ENCODE results near the gene PDE3A. TPM values are rescaled to one million over a fixed set of nuclear protein-coding genes. Genes with fewer than 3 reads are reported as not detected.
A peak's percentile ranks its signal among the peaks of the same experiment; 100 is the strongest.

The PDE3A gene
- total and polyA plus RNA-seq, 7 donors: 6.6 to 90.0 (median 56.8) TPM

- H3K36me3 ChIP-seq: no peaks in the 10 kb centered on the region
- 71 to 75% methylated on average over 9 of the region's 9 CpGs for WGBS, 2 donors
- DNase-seq: no peak
- intact Hi-C loops (cut with DNase I): no loop called here
- H3K4me1 ChIP-seq: peaks cover 0 to 46% (median 33%) of the 10 kb centered on the region in 4 donors
- H3K27me3 ChIP-seq: no peaks in the 10 kb centered on the region
- H3K4me3 ChIP-seq: no peak overlapping the region
- H3K9me3 ChIP-seq: no peaks in the 10 kb centered on the region
- TF ChIP-seq EP300 (IDR thresholded peaks at IDR 0.05): no peak
- no peak for TF ChIP-seq POLR2AphosphoS5 (IDR thresholded peaks at IDR 0.05)
- no peak for TF ChIP-seq POLR2A (IDR thresholded peaks at IDR 0.05)
- TF ChIP-seq CTCF (IDR thresholded peaks at IDR 0.05): no peak
- H3K27ac ChIP-seq: peak overlapping the region; percentile 50 to 71 (median 61)
These were observed 260.0 kb downstream of the PDE3A start for GRCh38 chr12:20628226-20628787.

GRCh38 chr12:20628999-20629398, 260.7 kb downstream of the PDE3A start:
- Histone ChIP-seq H3K4me1 (peaks cover 0 to 46% (median 33%) of the 10 kb centered on the region in 4 donors), H3K4me3 (no peak overlapping the region), H3K36me3 (peaks cover 0 to 3% (median 0%) of the 10 kb centered on the region in 4 donors), H3K27me3 (no peaks in the 10 kb centered on the region), H3K9me3 (no peaks in the 10 kb centered on the region), H3K27ac (peak overlapping the region; percentile 50 to 71 (median 61))
- no peak for DNase-seq
- intact Hi-C loops (cut with DNase I): no loop called here
- no peak for TF ChIP-seq POLR2AphosphoS5 (IDR thresholded peaks at IDR 0.05)
- TF ChIP-seq EP300 (IDR thresholded peaks at IDR 0.05): no peak
- TF ChIP-seq POLR2A (IDR thresholded peaks at IDR 0.05): no peak
- no peak for TF ChIP-seq CTCF (IDR thresholded peaks at IDR 0.05)
- 15 to 54% methylated on average over 4 of the region's 4 CpGs for WGBS, 2 donors

- TF ChIP-seq POLR2AphosphoS5 (IDR thresholded peaks at IDR 0.05) (peak in 1 of 4 donors; percentile 9), EP300 (IDR thresholded peaks at IDR 0.05) (no peak)
- H3K9me3 ChIP-seq: no peaks in the 10 kb centered on the region
- no peaks in the 10 kb centered on the region for H3K27me3 ChIP-seq
- no peak overlapping the region for H3K4me3 ChIP-seq
- H3K27ac ChIP-seq: peak overlapping the region; percentile 50 to 71 (median 61)
- no peak for DNase-seq
- H3K4me1 ChIP-seq: peaks cover 0 to 46% (median 33%) of the 10 kb centered on the region in 4 donors
- intact Hi-C loops (cut with DNase I): no loop called here
- 29 to 58% methylated on average over 6 of the region's 6 CpGs for WGBS, 2 donors
- H3K36me3 ChIP-seq: peaks cover 0 to 8% (median 2%) of the 10 kb centered on the region in 4 donors
These were observed 261.2 kb downstream of the PDE3A start for GRCh38 chr12:20629414-20630156.

- H3K27me3 ChIP-seq: no peaks in the 10 kb centered on the region
- H3K27ac ChIP-seq: no peak overlapping the region
- 54 to 60% methylated on average over 1 of the region's 1 CpG for WGBS, 2 donors
- peaks cover 0 to 27% (median 10%) of the 10 kb centered on the region in 4 donors for H3K36me3 ChIP-seq
- no peaks in the 10 kb centered on the region for H3K9me3 ChIP-seq
- intact Hi-C loops (cut with DNase I): no loop called here
- H3K4me3 ChIP-seq: no peak overlapping the region
- peaks cover 0 to 42% (median 27%) of the 10 kb centered on the region in 4 donors for H3K4me1 ChIP-seq
- no peak for DNase-seq
- no peak for TF ChIP-seq POLR2AphosphoS5 (IDR thresholded peaks at IDR 0.05)
- TF ChIP-seq POLR2A (IDR thresholded peaks at IDR 0.05): no peak
- no peak for TF ChIP-seq EP300 (IDR thresholded peaks at IDR 0.05)
- no peak for TF ChIP-seq CTCF (IDR thresholded peaks at IDR 0.05)
These were observed 263.4 kb downstream of the PDE3A start for GRCh38 chr12:20631711-20632110.

GRCh38 chr12:20641106-20641505, 272.8 kb downstream of the PDE3A start:
- H3K36me3 ChIP-seq: peaks cover 0 to 52% (median 3%) of the 10 kb centered on the region in 4 donors
- intact Hi-C loops (cut with DNase I): no loop called here
- H3K4me3 ChIP-seq: no peak overlapping the region
- no peak for DNase-seq
- WGBS, 2 donors: 76 to 79% methylated on average over 3 of the region's 3 CpGs
- H3K27me3 ChIP-seq: no peaks in the 10 kb centered on the region
- TF ChIP-seq POLR2A (IDR thresholded peaks at IDR 0.05) (no peak), POLR2AphosphoS5 (IDR thresholded peaks at IDR 0.05) (no peak), CTCF (IDR thresholded peaks at IDR 0.05) (no peak)
- H3K4me1 ChIP-seq: peaks cover 0 to 3% (median 0%) of the 10 kb centered on the region in 4 donors
- H3K9me3 ChIP-seq: no peaks in the 10 kb centered on the region
- H3K27ac ChIP-seq: no peak overlapping the region
